Testis (tissue), 5 donors: ENCODE measurements around the gene TBC1D30. TPM values are rescaled to one million over a fixed set of nuclear protein-coding genes. Genes with fewer than 3 reads are reported as not detected.
A peak's percentile ranks its signal among the peaks of the same experiment; 100 is the strongest.
"Not testable (repeated sequence)": the region's sequence is repeated elsewhere in the genome, so short reads cannot be mapped to it uniquely, and the experiment has no call there.

ENCODE experiments used
- DNase-seq: peaks from one replicate; pipeline ENCODE4 v3.0.0-alpha.2; 2019
- H3K27ac ChIP-seq, 2 donors: fragments of 200-600 bp; sonication (generic); one replicate each; pipeline ENCODE4 v1.5.1; 2019
- H3K27me3 ChIP-seq: fragments of 200-600 bp; sonication (generic); one replicate; pipeline ENCODE4 v1.5.1; 2019
- H3K36me3 ChIP-seq: fragments of 200-600 bp; sonication (generic); one replicate; pipeline ENCODE4 v1.5.1; 2017; ENCODE audit warnings: low read depth; ENCODE audit errors: missing control alignments
- H3K4me1 ChIP-seq: fragments of 200-600 bp; sonication (generic); one replicate; pipeline ENCODE4 v1.5.1; 2019
- H3K4me3 ChIP-seq, 2 donors: fragments of 200-600 bp; sonication (generic); one replicate each; pipeline ENCODE4 v1.5.1; 2017 to 2019
- H3K9me3 ChIP-seq: fragments of 200-600 bp; sonication (generic); one replicate; pipeline ENCODE4 v1.5.1; 2017
- POLR2A ChIP-seq: fragments of 450-650 bp; IDR thresholded peaks from one replicate; pipeline ENCODE4 v1.6.1; 2017; ENCODE audit warnings: antibody characterized with exemption, mild to moderate bottlenecking, moderate library complexity
- WGBS, 2 donors: methylation state at CpG; one replicate each; pipeline ENCODE4 v1.1.5; 2018; 5-methylcytosine and 5-hydroxymethylcytosine counted together
- intact Hi-C: fragments of 100-400 bp; cut with DNase I; formaldehyde crosslinking; loops from one replicate; pipeline ENCODE4 v1.15.1; 2023; ENCODE audit warnings: low total_unique reads
- long read RNA-seq, 2 donors: transcript quantifications; one replicate each; lab custom pipeline, GENCODE V29; 2026
- polyA plus RNA-seq: library from polyadenylated mRNA; stranded (reverse); fragments of 350-450 nt; fragmentation: Illumina TruSeq; extraction: RNeasy Lipid Tissue Mini Kit (QIAGEN cat#74804); gene quantifications from one replicate; pipeline ENCODE4 v1.2.3, GENCODE V29; 2014; ENCODE audit warnings: low read depth, low replicate concordance; ENCODE audit not compliant: insufficient read depth
- total RNA-seq, 2 donors: library from RNA; depleted of rRNA; stranded (reverse); fragments of >200 nt; gene quantifications; one replicate each; pipeline ENCODE4 v1.2.3, GENCODE V29; 2016
- TF ChIP-seq, protein P1 (sequence below), 3 experiments: fragments of 450-650 bp in 2 of 3; fragments of 200-600 bp in 1 of 3; sonication (generic) in 1 of 3; IDR thresholded peaks; one replicate each; pipeline ENCODE4 v1.5.1; 2016 to 2019; ENCODE audit warnings: antibody characterized with exemption in 3 of 3, mild to moderate bottlenecking in 2 of 3, moderate library complexity in 1 of 3

TBC1D30 gene, protein sequence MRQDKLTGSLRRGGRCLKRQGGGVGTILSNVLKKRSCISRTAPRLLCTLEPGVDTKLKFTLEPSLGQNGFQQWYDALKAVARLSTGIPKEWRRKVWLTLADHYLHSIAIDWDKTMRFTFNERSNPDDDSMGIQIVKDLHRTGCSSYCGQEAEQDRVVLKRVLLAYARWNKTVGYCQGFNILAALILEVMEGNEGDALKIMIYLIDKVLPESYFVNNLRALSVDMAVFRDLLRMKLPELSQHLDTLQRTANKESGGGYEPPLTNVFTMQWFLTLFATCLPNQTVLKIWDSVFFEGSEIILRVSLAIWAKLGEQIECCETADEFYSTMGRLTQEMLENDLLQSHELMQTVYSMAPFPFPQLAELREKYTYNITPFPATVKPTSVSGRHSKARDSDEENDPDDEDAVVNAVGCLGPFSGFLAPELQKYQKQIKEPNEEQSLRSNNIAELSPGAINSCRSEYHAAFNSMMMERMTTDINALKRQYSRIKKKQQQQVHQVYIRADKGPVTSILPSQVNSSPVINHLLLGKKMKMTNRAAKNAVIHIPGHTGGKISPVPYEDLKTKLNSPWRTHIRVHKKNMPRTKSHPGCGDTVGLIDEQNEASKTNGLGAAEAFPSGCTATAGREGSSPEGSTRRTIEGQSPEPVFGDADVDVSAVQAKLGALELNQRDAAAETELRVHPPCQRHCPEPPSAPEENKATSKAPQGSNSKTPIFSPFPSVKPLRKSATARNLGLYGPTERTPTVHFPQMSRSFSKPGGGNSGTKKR
- total RNA-seq (1 to 10 TPM; 8.3 to 8.7 TPM), polyA plus RNA-seq (7.0 TPM)
- long read RNA-seq, donor 1, result 0 reads
- long read RNA-seq, donor 2, result 0 reads

DNA sequence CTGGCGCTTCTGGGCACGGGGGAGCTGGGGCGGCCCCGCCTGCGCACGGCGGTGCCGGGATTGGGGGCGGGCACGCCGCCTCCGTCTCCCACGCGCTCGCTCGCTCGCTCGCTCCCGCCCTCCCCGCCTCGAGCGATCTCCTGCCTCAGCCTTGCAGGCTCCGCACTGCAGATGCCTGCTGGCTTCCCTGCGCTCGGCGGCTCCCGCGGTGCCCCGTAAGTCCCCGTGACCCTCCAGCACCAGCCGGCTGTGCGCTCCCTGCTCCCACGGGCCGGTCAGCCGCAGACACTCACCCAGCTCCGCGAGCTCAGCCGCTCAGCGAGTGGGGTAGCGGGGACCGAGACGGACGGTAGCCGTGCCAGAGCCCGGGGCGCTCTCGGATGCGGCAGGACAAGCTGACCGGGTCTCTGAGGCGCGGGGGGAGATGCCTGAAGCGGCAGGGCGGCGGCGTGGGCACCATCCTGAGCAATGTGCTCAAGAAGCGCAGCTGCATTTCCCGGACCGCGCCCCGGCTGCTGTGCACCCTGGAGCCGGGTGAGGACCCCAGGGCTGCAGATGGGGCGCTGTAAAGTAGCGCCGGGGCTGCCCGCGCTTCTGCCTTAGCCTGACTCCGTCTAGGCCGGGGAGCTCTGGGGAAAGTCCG, at the start of gene TBC1D30:
TSS of gene TBC1D30 (plus strand) at position 148 of the 643 bp plus-strand sequence. CDS start at position 381, 233 bp downstream.
- no peak for TF ChIP-seq POLR2A
- H3K27me3 ChIP-seq, result no peaks in the 10 kb centered on the region
- no peaks in the 10 kb centered on the region for H3K9me3 ChIP-seq
- peak within 1 kb of the TSS; percentile 36 to 38 for H3K4me3 ChIP-seq
- no peak within 1 kb of the TSS for H3K27ac ChIP-seq
- peaks cover 10% of the 10 kb centered on the region for H3K4me1 ChIP-seq
- H3K36me3 ChIP-seq, result no peaks in the 10 kb centered on the region
- DNase-seq, result peak; percentile 60
- intact Hi-C loops, result no loop called here
- 0% methylated on average over 6 to 35 of the region's 69 CpGs for WGBS, 2 donors

DNA sequence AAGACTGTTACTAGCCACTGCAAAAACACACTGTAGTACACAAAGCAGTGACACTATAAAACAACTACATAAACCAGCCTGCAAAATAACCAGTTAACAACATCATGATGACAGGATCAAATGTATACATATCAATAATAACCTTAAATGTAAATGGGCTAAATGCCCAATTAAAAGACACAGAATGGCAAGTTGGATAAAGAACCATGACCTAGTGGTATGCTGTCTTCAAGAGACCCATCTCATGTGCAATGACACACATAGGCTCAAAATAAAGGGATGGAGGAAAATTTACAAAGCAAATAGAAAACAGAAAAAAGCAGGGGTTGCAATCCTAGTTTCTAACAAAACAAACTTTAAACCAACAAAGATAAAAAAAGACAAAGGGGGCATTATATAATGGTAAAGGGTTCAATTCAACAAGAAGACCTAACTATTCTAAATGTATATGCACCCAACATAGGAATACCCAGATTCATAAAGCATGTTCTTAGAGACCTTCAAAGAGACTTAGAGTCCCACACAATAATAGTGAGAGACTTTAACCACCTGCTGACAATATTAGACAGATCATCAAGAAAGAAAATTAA, 49.2 kb upstream of the TBC1D30 start:
- H3K4me3 ChIP-seq, intact Hi-C loops, H3K9me3 ChIP-seq, H3K4me1 ChIP-seq, H3K36me3 ChIP-seq, H3K27me3 ChIP-seq, H3K27ac ChIP-seq, DNase-seq: not testable (repeated sequence)

- WGBS, 2 donors, result 47 to 51% methylated on average over 10 of the region's 10 CpGs
- no peaks in the 10 kb centered on the region for H3K36me3 ChIP-seq
- TF ChIP-seq, protein P1, sequence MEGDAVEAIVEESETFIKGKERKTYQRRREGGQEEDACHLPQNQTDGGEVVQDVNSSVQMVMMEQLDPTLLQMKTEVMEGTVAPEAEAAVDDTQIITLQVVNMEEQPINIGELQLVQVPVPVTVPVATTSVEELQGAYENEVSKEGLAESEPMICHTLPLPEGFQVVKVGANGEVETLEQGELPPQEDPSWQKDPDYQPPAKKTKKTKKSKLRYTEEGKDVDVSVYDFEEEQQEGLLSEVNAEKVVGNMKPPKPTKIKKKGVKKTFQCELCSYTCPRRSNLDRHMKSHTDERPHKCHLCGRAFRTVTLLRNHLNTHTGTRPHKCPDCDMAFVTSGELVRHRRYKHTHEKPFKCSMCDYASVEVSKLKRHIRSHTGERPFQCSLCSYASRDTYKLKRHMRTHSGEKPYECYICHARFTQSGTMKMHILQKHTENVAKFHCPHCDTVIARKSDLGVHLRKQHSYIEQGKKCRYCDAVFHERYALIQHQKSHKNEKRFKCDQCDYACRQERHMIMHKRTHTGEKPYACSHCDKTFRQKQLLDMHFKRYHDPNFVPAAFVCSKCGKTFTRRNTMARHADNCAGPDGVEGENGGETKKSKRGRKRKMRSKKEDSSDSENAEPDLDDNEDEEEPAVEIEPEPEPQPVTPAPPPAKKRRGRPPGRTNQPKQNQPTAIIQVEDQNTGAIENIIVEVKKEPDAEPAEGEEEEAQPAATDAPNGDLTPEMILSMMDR (IDR thresholded peaks at IDR 0.05), result no peak
- TF ChIP-seq POLR2A, result no peak
- intact Hi-C loops, result no loop called here
- H3K27ac ChIP-seq, result no peak overlapping the region
- no peaks in the 10 kb centered on the region for H3K4me1 ChIP-seq
- no peaks in the 10 kb centered on the region for H3K9me3 ChIP-seq
- DNase-seq, result no peak
- no peak overlapping the region for H3K4me3 ChIP-seq
- no peaks in the 10 kb centered on the region for H3K27me3 ChIP-seq
Measured at GRCh38 chr12:64779354-64779974, 45.0 kb upstream of the TBC1D30 start.

DNA sequence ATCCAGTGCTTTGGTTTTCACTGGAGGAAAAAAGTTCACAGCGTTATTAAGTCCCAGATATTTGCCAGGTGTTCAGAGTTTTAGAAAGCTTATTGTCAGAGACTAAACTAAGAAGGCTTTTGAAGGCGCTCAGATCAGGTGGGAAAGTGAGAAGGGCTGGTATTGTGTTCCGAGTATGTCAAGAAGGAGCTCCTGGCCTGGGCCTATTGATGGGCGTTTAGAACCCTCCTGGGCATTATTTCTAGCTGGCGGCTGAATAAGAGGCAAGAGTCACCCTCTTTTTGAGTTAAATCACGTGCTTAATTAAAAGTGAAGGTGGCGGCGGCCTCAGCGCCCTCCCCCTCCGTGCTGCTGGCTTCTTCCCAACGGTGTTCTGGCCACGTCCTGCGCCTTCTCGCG, 44.3 kb upstream of the TBC1D30 start:
- Histone ChIP-seq H3K27ac (peak overlapping the region; percentile 36 to 55), H3K27me3 (no peaks in the 10 kb centered on the region), H3K36me3 (no peaks in the 10 kb centered on the region), H3K4me1 (no peaks in the 10 kb centered on the region), H3K4me3 (peak overlapping the region; percentile 61 to 63), H3K9me3 (no peaks in the 10 kb centered on the region)
- intact Hi-C loops, result no loop called here
- TF ChIP-seq, protein P1 (IDR thresholded peaks at IDR 0.05), result no peak
- no peak for TF ChIP-seq POLR2A
- WGBS, 2 donors, result 10 to 12% methylated on average over 7 to 15 of the region's 15 CpGs
- DNase-seq, result no peak

DNA sequence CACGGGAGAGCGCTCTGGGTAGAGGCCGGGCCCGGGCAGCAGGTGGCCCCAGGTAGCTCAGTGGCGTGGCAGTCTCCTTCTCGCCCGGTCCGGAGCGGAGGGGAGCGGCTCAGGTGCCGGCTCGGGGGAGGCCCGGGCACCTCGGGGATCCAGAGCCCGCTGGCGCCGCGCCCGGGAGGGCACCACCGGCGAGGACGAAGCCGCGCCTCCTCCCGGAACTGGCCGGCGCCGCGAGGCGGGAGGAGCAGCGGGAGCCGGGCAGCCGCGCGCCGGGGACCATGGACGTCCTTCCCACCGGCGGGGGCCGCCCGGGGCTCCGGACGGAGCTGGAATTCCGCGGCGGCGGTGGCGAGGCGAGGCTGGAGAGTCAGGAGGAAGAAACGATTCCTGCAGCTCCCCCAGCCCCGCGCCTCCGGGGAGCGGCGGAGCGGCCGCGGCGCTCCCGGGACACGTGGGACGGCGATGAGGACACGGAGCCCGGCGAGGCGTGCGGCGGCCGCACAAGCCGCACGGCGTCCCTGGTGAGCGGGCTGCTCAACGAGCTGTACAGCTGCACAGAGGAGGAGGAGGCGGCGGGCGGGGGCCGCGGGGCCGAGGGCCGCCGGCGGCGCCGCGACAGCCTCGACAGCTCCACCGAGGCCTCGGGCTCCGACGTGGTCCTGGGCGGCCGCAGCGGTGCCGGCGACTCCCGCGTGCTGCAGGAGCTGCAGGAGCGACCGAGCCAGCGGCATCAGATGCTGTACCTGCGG, 43.7 kb upstream of the TBC1D30 start:
- no peaks in the 10 kb centered on the region for H3K9me3 ChIP-seq
- no peaks in the 10 kb centered on the region for H3K36me3 ChIP-seq
- peak overlapping the region; percentile 61 to 63 for H3K4me3 ChIP-seq
- no peaks in the 10 kb centered on the region for H3K27me3 ChIP-seq
- no peak for TF ChIP-seq POLR2A
- TF ChIP-seq, protein P1 (IDR thresholded peaks at IDR 0.05), result no peak
- peak; percentile 63 for DNase-seq
- WGBS, 2 donors, result 0 to 1% methylated on average over 14 to 76 of the region's 103 CpGs
- peak overlapping the region; percentile 36 to 55 for H3K27ac ChIP-seq
- no peaks in the 10 kb centered on the region for H3K4me1 ChIP-seq
- intact Hi-C loops, result no loop called here
